Epithelial cell of proximal tubule (primary cell): ENCODE results near the gene KRTAP5-7. TPM values are rescaled to one million over a fixed set of nuclear protein-coding genes. Genes with fewer than 3 reads are reported as not detected.
"Not testable (repeated sequence)": the region's sequence is repeated elsewhere in the genome, so short reads cannot be mapped to it uniquely, and the experiment has no call there.

Source experiments
- DNase-seq: peaks from one replicate; pipeline ENCODE4 v3.0.0-alpha.2; 2011; ENCODE audit warnings: low read depth
- H3K4me3 ChIP-seq: 2 replicates; pipeline ENCODE4 v1.5.1; 2011; ENCODE audit warnings: low read depth, mild to moderate bottlenecking, low read length
- total RNA-seq: library from RNA; depleted of rRNA; stranded (reverse); fragments of >200 nt; gene quantifications from 2 replicates; pipeline ENCODE4 v1.2.3, GENCODE V29; 2015
- TF ChIP-seq, protein P1 (sequence below): conservative IDR thresholded peaks from 2 replicates; pipeline ENCODE4 v1.5.1; 2012; ENCODE audit warnings: low read depth, mild to moderate bottlenecking, low read length

The KRTAP5-7 gene
- total RNA-seq, 1 donor from 2014 or later = not detected

DNA sequence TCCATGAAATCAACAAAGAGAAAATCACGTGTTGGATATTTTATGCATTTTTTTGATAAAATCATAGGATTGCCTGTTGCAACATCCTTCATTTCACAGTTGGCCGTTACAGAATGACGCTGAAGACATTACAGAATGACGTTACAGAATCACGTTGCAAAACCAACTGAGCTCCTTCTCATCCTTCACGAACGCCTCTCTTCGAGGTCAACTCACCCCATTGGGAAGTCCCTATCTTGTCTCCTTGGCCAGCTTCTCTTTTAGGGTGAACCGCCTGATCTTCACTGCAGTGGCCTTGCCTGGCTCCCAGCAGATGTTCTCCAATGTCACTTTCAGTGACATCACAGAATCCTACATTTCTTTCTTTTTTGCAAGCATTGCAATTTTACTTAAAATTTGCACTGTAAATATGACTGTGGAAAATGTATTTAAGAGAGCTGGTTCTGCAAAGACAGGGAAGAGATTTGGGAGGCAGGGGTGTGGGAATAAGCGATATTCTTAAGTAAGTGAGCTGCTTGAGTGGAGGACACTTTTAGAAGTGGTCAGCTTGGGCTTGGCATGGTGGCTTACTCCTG, 5.1 kb downstream of the KRTAP5-7 start:
- no peak for DNase-seq
- H3K4me3 ChIP-seq = no peak overlapping the region
- TF ChIP-seq, protein P1, sequence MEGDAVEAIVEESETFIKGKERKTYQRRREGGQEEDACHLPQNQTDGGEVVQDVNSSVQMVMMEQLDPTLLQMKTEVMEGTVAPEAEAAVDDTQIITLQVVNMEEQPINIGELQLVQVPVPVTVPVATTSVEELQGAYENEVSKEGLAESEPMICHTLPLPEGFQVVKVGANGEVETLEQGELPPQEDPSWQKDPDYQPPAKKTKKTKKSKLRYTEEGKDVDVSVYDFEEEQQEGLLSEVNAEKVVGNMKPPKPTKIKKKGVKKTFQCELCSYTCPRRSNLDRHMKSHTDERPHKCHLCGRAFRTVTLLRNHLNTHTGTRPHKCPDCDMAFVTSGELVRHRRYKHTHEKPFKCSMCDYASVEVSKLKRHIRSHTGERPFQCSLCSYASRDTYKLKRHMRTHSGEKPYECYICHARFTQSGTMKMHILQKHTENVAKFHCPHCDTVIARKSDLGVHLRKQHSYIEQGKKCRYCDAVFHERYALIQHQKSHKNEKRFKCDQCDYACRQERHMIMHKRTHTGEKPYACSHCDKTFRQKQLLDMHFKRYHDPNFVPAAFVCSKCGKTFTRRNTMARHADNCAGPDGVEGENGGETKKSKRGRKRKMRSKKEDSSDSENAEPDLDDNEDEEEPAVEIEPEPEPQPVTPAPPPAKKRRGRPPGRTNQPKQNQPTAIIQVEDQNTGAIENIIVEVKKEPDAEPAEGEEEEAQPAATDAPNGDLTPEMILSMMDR = no peak

DNA sequence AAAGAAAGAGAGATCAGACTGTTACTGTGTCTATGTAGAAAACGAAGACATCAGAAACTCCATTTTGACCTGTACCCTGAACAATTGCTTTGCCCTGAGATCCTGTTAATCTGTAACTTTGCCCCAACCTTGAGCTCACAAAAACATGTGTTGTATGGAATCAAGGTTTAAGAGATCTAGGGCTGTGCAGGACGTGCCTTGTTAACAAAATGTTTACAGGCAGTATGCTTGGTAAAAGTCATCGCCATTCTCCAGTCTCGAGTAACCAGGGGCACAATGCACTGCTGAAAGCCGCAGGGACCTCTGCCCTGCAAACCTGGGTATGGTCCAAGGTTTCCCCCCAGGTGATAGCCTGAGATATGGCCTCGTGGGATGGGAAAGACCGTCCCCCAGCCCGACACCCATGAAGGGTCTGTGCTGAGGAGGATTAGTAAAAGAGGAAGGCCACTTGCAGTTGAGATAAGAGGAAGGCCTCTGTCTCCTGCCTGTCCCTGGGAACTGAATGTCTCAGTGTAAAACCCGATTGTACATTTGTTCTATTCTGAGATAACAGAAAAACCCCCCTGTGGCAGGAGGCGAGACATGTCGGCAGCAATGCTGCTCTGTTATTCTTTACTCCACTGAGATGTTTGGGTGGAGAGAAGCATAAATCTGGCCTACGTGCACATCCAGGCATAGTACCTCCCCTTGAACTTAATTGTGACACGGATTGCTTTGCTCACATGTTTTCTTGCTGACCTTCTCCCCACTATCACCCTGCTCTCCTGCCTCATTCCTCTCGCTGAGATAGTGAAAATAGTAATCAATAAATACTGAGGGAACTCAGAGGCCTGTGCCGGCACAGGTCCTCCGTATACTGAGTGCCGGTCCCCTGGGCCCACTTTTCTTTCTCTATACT, 7.9 kb downstream of the KRTAP5-7 start:
- not testable (repeated sequence) for H3K4me3 ChIP-seq, DNase-seq

DNA sequence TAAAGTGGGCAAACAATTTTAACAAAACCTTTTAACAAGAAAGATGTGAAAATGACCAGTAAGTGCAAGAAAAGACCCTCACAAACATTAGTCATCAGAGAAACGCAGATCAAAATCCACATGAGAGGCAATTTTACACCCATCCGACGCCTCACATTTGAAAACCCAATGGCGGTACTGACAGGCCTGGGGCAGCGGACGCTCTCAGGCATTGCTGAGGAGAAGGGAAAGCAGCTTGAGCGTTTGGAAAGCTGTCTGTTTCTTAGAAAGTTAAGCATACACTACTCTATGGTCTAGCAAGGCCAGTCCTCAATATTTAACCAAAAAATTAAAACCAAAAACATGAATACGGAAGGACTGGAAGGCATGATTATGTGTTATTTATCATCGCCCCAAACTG, 8.8 kb downstream of the KRTAP5-7 start:
- TF ChIP-seq, protein P1 = no peak
- DNase-seq = no peak
- H3K4me3 ChIP-seq = no peak overlapping the region

DNA sequence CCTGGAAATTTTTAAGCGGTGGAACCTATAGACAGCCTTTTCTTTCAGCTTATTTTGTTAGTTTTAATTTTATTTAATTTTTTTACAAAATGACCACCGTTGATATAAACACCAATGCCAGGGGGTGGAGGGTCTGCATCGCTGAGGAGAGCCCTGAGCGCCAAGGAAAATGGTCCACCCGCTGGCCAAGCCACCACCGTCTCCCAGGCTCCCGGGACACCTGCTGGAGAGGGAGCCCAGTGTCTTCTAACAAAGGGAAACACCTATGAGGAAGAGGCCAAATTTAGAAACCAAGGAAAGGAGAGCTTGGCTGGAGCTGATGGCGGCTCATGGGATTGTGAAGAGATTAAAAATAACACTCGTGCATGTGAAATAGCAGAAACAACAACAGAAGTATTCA, 10.5 kb downstream of the KRTAP5-7 start:
- TF ChIP-seq, protein P1 = no peak
- DNase-seq = no peak
- H3K4me3 ChIP-seq = no peak overlapping the region

DNA sequence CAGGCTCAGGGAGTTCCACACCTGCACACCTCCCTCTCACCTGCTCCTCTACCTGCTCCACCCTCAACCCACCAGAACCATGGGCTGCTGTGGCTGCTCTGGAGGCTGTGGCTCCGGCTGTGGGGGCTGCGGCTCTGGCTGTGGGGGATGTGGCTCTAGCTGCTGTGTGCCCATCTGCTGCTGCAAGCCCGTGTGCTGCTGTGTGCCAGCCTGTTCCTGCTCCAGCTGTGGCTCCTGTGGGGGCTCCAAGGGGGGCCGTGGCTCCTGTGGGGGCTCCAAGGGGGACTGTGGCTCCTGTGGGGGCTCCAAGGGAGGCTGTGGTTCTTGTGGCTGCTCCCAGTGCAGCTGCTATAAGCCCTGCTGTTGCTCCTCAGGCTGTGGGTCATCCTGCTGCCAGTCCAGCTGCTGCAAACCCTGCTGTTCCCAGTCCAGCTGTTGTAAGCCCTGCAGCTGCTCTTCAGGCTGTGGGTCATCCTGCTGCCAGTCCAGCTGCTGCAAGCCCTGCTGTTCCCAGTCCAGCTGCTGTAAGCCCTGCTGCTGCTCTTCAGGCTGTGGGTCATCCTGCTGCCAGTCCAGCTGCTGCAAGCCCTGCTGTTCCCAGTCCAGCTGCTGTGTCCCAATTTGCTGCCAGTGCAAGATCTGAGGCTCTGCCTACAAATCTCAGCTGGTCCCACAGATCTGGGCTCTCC, 11.1 kb downstream of the KRTAP5-7 start, which contains the start of gene KRTAP5-8:
Gene KRTAP5-8, plus strand, starts transcription at position 49 of the 689 bp plus-strand sequence. Its CDS starts 31 bp downstream, at position 80.
- not testable (repeated sequence) for H3K4me3 ChIP-seq, DNase-seq

DNA sequence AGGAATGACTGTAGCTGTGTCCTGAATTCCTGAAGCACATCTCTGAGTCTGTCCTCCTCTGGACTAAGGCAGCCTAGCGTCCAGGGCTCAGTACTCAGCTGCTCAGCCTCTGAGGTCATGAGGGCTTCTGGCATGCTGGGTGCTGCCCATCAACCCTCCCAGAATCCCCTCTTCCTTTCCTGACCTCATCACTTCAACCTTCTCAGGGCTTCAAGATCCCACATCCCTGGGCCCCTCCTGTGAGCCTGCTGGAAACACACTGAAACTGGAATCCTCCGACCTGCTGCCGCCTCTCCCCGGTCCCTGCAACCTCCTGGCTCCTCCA, 11.6 kb downstream of the KRTAP5-7 start:
- TF ChIP-seq, protein P1 = no peak
- no peak overlapping the region for H3K4me3 ChIP-seq
- no peak for DNase-seq

DNA sequence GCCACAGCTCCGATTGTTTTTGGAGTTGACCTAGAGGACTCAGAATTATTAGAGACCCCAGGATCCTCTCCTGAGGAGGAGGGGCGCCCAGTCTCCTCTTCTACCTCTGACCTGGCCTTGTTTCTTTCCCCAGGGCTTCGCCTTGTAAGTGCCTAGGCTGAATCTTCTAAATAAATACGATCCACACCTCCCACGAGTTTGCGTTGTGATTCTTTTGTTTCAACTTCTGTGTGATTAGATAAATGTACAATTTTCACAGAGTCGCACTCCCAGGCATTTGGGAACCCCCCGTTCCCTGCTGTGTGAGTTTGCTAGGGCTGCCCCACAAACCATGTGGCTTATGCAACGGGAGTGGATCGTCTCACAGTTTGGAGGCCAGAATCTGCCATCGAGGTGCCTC, 11.9 kb downstream of the KRTAP5-7 start:
- TF ChIP-seq, protein P1 = no peak
- no peak for DNase-seq
- H3K4me3 ChIP-seq = no peak overlapping the region

DNA sequence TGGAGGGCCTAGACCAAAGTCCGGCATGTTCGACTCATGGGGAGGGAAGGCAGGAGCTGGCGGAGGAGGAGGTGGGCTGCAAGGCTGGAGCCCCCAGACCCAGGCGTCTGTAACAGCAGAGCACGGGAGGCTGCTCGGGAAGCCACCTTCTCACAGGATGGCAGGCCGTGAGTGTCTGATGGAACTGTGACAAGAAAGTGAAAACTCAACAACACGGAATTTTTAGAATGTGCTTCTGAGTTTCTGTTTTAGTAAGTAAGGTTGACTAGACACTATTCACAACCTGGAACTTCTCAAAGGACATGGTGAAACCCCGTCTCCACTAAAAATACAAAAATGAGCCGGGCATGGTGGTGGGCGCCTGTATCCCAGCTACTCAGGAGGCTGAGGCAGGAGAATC, 12.9 kb downstream of the KRTAP5-7 start:
- not testable (repeated sequence) for DNase-seq, H3K4me3 ChIP-seq

DNA sequence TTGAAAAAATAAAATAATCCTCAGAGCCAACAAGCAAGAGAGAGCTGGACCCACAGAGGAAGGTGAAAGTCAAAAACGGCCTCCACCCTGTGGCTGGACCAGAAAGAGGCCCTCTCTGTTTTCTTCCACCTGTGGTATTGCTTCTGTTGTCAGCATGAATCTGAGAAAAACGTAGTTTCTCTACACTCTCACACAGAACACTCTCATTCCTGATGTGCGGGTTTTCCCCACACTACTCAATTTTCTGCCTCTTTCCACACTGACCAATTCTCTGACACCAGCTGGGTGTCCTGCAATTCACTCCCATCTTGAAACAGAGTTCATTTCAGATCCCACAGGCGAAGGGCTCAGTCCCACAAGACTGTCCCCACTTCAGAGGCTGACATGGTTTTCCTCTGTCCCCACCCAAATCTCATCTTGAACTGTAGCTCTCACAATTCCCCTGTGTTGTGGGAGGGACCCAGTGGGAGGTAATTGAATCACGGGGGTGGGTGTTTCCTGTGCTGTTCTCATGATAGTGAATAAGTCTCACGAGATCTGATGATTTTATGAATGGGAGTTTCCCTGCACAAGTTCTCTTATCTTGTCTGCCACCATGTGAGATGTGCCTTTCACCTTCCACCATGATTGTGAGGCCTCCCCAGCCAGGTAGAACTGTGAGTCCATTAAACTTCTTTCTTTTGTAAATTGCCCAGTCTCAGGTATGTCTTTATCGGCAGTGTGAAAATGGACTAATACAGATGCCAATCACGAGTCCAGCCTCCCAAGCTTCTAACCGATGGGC, 13.6 kb downstream of the KRTAP5-7 start:
- H3K4me3 ChIP-seq, DNase-seq: not testable (repeated sequence)
